ENCODE data around the gene DAPP1. TPM values are rescaled to one million over a fixed set of nuclear protein-coding genes. Genes with fewer than 3 reads are reported as not detected.

DAPP1 gene
- total and polyA plus RNA-seq, 2 of the 8 experiments (the other 6 are each of a cell fraction or from before 2014, with no cell fraction given) = not detected

DNA sequence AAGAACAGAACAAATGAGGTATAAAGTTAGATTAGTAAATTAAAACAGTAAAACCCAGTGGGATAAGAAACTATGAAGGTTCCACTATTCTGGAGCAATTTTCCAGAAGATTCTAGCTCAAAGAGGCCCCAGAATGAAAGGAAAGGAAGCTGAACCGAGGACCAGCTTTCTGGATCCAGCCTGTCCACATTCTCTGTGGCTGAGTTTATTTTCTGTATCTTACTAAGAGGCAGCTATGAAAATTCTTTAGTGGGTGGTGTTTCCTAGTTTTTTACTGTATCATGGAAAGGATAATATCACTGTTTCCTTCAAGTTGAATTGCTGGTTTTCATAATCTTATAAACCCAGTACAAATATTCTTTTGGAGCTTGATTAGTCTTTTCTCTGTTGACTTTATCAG lies 11.8 kb downstream of the DAPP1 start:
- no peak overlapping the region for H4K8ac ChIP-seq (ENCODE audit: extremely low read depth, insufficient read depth, low read length)
- ChIA-PET POLR2A (ENCODE audit: partially characterized antibody) (interaction anchor here (1.7 kb wide), 1 partner anchor 120 kb away, joined by 6 read pairs; no protein-coding TSS in a partner anchor), CTCF (ENCODE audit: partially characterized antibody) (interaction anchor here (0.8 to 1.3 kb wide), 3 partner anchors 19 to 30 kb away, joined by 3 to 4 read pairs (median 3); no protein-coding TSS in a partner anchor)
- H3K23ac ChIP-seq (ENCODE audit: insufficient read length) = no peak overlapping the region
- no peak overlapping the region for H3K27ac ChIP-seq (ENCODE audit: low read depth, low read length)
- no peak overlapping the region for H3K4ac ChIP-seq (replicated peaks; ENCODE audit: insufficient read length, low read depth, low read length)
- H3K9me3 ChIP-seq (ENCODE audit: insufficient read depth in 2 of 2, low read depth in 1 of 2, low read length in 1 of 2) = no peaks in the 10 kb centered on the region
- no peak for DNase-seq (ENCODE audit: low read depth in 1 of 2, low spot score in 2 of 2)
- H2BK120ac ChIP-seq (replicated peaks; ENCODE audit: low read depth, low read length) = no peak overlapping the region
- no peak overlapping the region for H3K56ac ChIP-seq (replicated peaks; ENCODE audit: insufficient read length, low read depth, low read length)
- no peak for FAIRE-seq
- H3K4me3 ChIP-seq (ENCODE audit: extremely low read depth in 1 of 4, insufficient read depth in 2 of 4, low read depth in 3 of 4, low read length in 4 of 4) = no peak overlapping the region
- no peak overlapping the region for H2BK5ac ChIP-seq (ENCODE audit: low read depth, low read length)
- H4K91ac ChIP-seq (replicated peaks; ENCODE audit: insufficient read length, low read length) = no peak overlapping the region
- WGBS, 2 experiments (ENCODE audit: extremely low coverage in 1 of 2, insufficient coverage in 1 of 2, insufficient read length in 1 of 2, insufficient replicate concordance in 2 of 2, low coverage in 1 of 2, low lambda C conversion rate in 2 of 2, missing lambda C conversion rate in 1 of 2) = 90% methylated on average over 1 of the region's 1 CpG; no CpG with 5 or more reads in 1 of the 2 experiments
- no peak overlapping the region for H3K14ac ChIP-seq (ENCODE audit: insufficient read length)
- no peak overlapping the region for H4K5ac ChIP-seq (ENCODE audit: insufficient read length, low read depth, low read length)
- H3K79me1 ChIP-seq (ENCODE audit: low read depth, low read length) = no peaks in the 10 kb centered on the region
- H3K23me2 ChIP-seq (ENCODE audit: low read depth, low read length) = no peaks in the 10 kb centered on the region
- H3K79me2 ChIP-seq (ENCODE audit: control insufficient read depth in 1 of 2, insufficient read depth in 2 of 2, low read length in 2 of 2) = no peaks in the 10 kb centered on the region
- H2BK12ac ChIP-seq (ENCODE audit: low read depth, low read length) = no peak overlapping the region
- H3K36me3 ChIP-seq (ENCODE audit: control insufficient read depth in 2 of 4, insufficient read depth in 4 of 4, low read length in 3 of 4) = no peaks in the 10 kb centered on the region
- H3K27me3 ChIP-seq (replicated peaks in 1 of 4; ENCODE audit: control insufficient read depth in 3 of 4, extremely low read depth in 1 of 4, insufficient read depth in 3 of 4, low read length in 3 of 4) = no peaks in the 10 kb centered on the region
- H3K18ac ChIP-seq (ENCODE audit: extremely low read depth, low read length) = no peak overlapping the region
- H2AK5ac ChIP-seq (ENCODE audit: low read depth, low read length) = no peak overlapping the region
- H4K20me1 ChIP-seq (replicated peaks in 1 of 2; ENCODE audit: control insufficient read depth in 1 of 2, insufficient read depth in 2 of 2, low read length in 2 of 2) = no peaks in the 10 kb centered on the region
- no peak overlapping the region for H3K9ac ChIP-seq (replicated peaks in 1 of 4; ENCODE audit: extremely low read depth in 1 of 4, low read depth in 3 of 4, low read length in 3 of 4)
- no peak overlapping the region for H3K4me2 ChIP-seq (ENCODE audit: insufficient read depth in 1 of 2, low read depth in 2 of 2, low read length in 2 of 2)
- TF ChIP-seq CBX8 (IDR thresholded peaks at IDR 0.05; ENCODE audit: borderline replicate concordance, low read depth, low read length) = no peak
- no peak for TF ChIP-seq KDM4A (IDR thresholded peaks at IDR 0.05; ENCODE audit: low read depth, low read length, severe bottlenecking)
- TF ChIP-seq EZH2 (IDR thresholded peaks at IDR 0.05; ENCODE audit: low read depth, low read length, severe bottlenecking) = no peak
- no peak for TF ChIP-seq EP300 (IDR thresholded peaks at IDR 0.05; ENCODE audit: borderline replicate concordance in 1 of 2, low read depth in 2 of 2, low read length in 2 of 2)
- no peak for TF ChIP-seq SIN3A (conservative IDR thresholded peaks at IDR 0.05 in 1 of 2, IDR thresholded peaks at IDR 0.05 in 1 of 2; ENCODE audit: low read depth in 1 of 2, low read length in 2 of 2)
- H2AFZ ChIP-seq (ENCODE audit: low read length) = no peak overlapping the region
- no peak overlapping the region for H2BK15ac ChIP-seq (ENCODE audit: low read length)
- H2BK20ac ChIP-seq (ENCODE audit: low read length) = no peak overlapping the region
- no peaks in the 10 kb centered on the region for H3K4me1 ChIP-seq (replicated peaks in 1 of 4; ENCODE audit: control insufficient read depth in 3 of 4, insufficient read depth in 4 of 4, low read length in 3 of 4)

Data from H1 (cell line).